WTC11 (cell line): ENCODE results near the gene IZUMO4. TPM values are rescaled to one million over a fixed set of nuclear protein-coding genes. Genes with fewer than 3 reads are reported as not detected.
"Not testable (repeated sequence)": the region's sequence is repeated elsewhere in the genome, so short reads cannot be mapped to it uniquely, and the experiment has no call there.

Experiments
- ATAC-seq: fragments of 200-7000 bp; cut with Tn5 transposase; 2 replicates; pipeline ENCODE4 v1.10.0; 2021; ENCODE audit warnings: mild to moderate bottlenecking, moderate library complexity
- CTCF ChIA-PET: fragments of 300-600 bp; sonication (Branson Sonifier 250); formaldehyde crosslinking; loops from one replicate; lab custom pipeline; 2021; ENCODE audit warnings: antibody characterized with exemption; lab: Charles Lee
- POLR2A ChIA-PET: fragments of 350-600 bp; sonication (Branson Sonifier 250); formaldehyde crosslinking; loops from one replicate; lab custom pipeline; 2021; ENCODE audit warnings: antibody characterized with exemption; lab: Charles Lee
- DNase-seq: peaks from one replicate; pipeline ENCODE4 v3.0.0; 2021; ENCODE audit warnings: low spot score
- H3K27ac Mint-ChIP-seq: 2 replicates; pipeline ENCODE4 v1.8.0; 2021; ENCODE audit warnings: mixed read lengths
- H3K27me3 Mint-ChIP-seq: 2 replicates; pipeline ENCODE4 v1.8.0; 2021; ENCODE audit warnings: low read depth, mild to moderate bottlenecking, moderate library complexity, mixed read lengths
- H3K36me3 Mint-ChIP-seq: 2 replicates; pipeline ENCODE4 v1.8.0; 2021; ENCODE audit warnings: mixed read lengths
- H3K4me1 Mint-ChIP-seq: 2 replicates; pipeline ENCODE4 v1.8.0; 2022; ENCODE audit warnings: mixed read lengths
- H3K4me3 Mint-ChIP-seq: 2 replicates; pipeline ENCODE4 v1.8.0; 2021; ENCODE audit warnings: mild to moderate bottlenecking, moderate library complexity, mixed read lengths
- H3K9me3 Mint-ChIP-seq: 2 replicates; pipeline ENCODE4 v1.8.0; 2021; ENCODE audit warnings: mixed read lengths
- AR ChIP-seq: fragments of 250-450 bp; sonication (Bioruptor Pico); IDR thresholded peaks from 2 replicates; pipeline ENCODE4 v1.9.0; 2021; ENCODE audit warnings: mild to moderate bottlenecking
- ARID4B ChIP-seq: sonication (generic); formaldehyde crosslinking; IDR thresholded peaks from 2 replicates; pipeline ENCODE4 v1.8.0; 2023; ENCODE audit warnings: missing genetic modification reagents, mild to moderate bottlenecking, borderline replicate concordance
- ATF6 ChIP-seq: sonication (generic); formaldehyde crosslinking; IDR thresholded peaks from 2 replicates; pipeline ENCODE4 v1.8.1; 2023; ENCODE audit warnings: mild to moderate bottlenecking, missing genetic modification reagents
- E2F4 ChIP-seq: sonication (generic); formaldehyde crosslinking; IDR thresholded peaks from 2 replicates; pipeline ENCODE4 v1.8.1; 2022; ENCODE audit warnings: low read depth, mild to moderate bottlenecking, moderate library complexity, missing genetic modification reagents, borderline replicate concordance
- MLX ChIP-seq: sonication (generic); formaldehyde crosslinking; IDR thresholded peaks from 2 replicates; pipeline ENCODE4 v1.8.1; 2023; ENCODE audit warnings: mild to moderate bottlenecking, missing genetic modification reagents, moderate library complexity
- NFYB ChIP-seq: sonication (generic); formaldehyde crosslinking; conservative IDR thresholded peaks from 2 replicates; pipeline ENCODE4 v1.8.0; 2022; ENCODE audit warnings: low read depth, missing genetic modification reagents
- PREB ChIP-seq: sonication (generic); formaldehyde crosslinking; IDR thresholded peaks from 2 replicates; pipeline ENCODE4 v1.8.1; 2022; ENCODE audit warnings: mild to moderate bottlenecking, missing genetic modification reagents, moderate library complexity, borderline replicate concordance
- RELA ChIP-seq: sonication (generic); formaldehyde crosslinking; IDR thresholded peaks from 2 replicates; pipeline ENCODE4 v1.8.1; 2022; ENCODE audit warnings: missing genetic modification reagents, mild to moderate bottlenecking, borderline replicate concordance
- ZBTB43 ChIP-seq: sonication (generic); formaldehyde crosslinking; IDR thresholded peaks from 2 replicates; pipeline ENCODE4 v1.8.1; 2023; ENCODE audit warnings: mild to moderate bottlenecking, missing genetic modification reagents
- ZNF263 ChIP-seq: sonication (generic); formaldehyde crosslinking; IDR thresholded peaks from 2 replicates; pipeline ENCODE4 v1.8.1; 2022; ENCODE audit warnings: low read depth, mild to moderate bottlenecking, moderate library complexity, missing genetic modification reagents
- ZNF317 ChIP-seq: sonication (generic); formaldehyde crosslinking; IDR thresholded peaks from 2 replicates; pipeline ENCODE4 v1.8.1; 2023; ENCODE audit warnings: low read depth, mild to moderate bottlenecking, moderate library complexity, missing genetic modification reagents, borderline replicate concordance
- ZSCAN18 ChIP-seq: fragments of 250-450 bp; sonication (Bioruptor Pico); IDR thresholded peaks from 2 replicates; pipeline ENCODE4 v2.1.2; 2022; ENCODE audit warnings: mild to moderate bottlenecking, moderate library complexity
- total RNA-seq: library from RNA; stranded (reverse); gene quantifications from 3 replicates; pipeline ENCODE4 v1.2.3, GENCODE V29; 2021

The IZUMO4 gene
- total RNA-seq, 1 experiment from 2014 or later, result 1.9 TPM

- Mint-ChIP-seq H3K9me3 (no peaks in the 10 kb centered on the region), H3K36me3 (peaks cover 37% of the 10 kb centered on the region), H3K4me1 (no peaks in the 10 kb centered on the region), H3K27ac (no peak overlapping the region), H3K4me3 (no peak overlapping the region), H3K27me3 (no peaks in the 10 kb centered on the region)
- POLR2A ChIA-PET, result no interaction called here
- no peak for ATAC-seq
- no peak for DNase-seq
- CTCF ChIA-PET, result no interaction called here
- TF ChIP-seq MLX (CRISPR knock-in tag), result no peak
- TF ChIP-seq PREB (CRISPR knock-in tag), result no peak
- TF ChIP-seq E2F4 (CRISPR knock-in tag), result no peak
- no peak for TF ChIP-seq ZBTB43 (CRISPR knock-in tag)
- no peak for TF ChIP-seq NFYB
These were observed 31.0 kb downstream of the IZUMO4 start for GRCh38 chr19:2127758-2128157.

GRCh38 chr19:2128252-2128651, 31.5 kb downstream of the IZUMO4 start:
- H3K27ac Mint-ChIP-seq, H3K4me1 Mint-ChIP-seq, H3K27me3 Mint-ChIP-seq, H3K9me3 Mint-ChIP-seq, H3K4me3 Mint-ChIP-seq, CTCF ChIA-PET, ATAC-seq, POLR2A ChIA-PET, DNase-seq: not testable (repeated sequence)
- H3K36me3 Mint-ChIP-seq, result peaks cover 40% of the 10 kb centered on the region

- ChIA-PET POLR2A (no interaction called here), CTCF (interaction anchor here (0.6 kb wide), 1 partner anchor 265 kb away, joined by 4 read pairs; no protein-coding TSS in a partner anchor)
- no peak for ATAC-seq
- H3K4me3 Mint-ChIP-seq, result no peak overlapping the region
- no peak for DNase-seq
- H3K4me1 Mint-ChIP-seq, result no peaks in the 10 kb centered on the region
- H3K27me3 Mint-ChIP-seq, result no peaks in the 10 kb centered on the region
- no peak for TF ChIP-seq E2F4 (CRISPR knock-in tag)
- TF ChIP-seq RELA (CRISPR knock-in tag), result no peak
- TF ChIP-seq ZNF317 (CRISPR knock-in tag), result no peak
- no peak for TF ChIP-seq ZNF263 (CRISPR knock-in tag)
- TF ChIP-seq ZSCAN18 (CRISPR knock-in tag), result no peak
- no peak for TF ChIP-seq AR (CRISPR knock-in tag)
- no peak for TF ChIP-seq ARID4B (CRISPR knock-in tag)
- no peak for TF ChIP-seq NFYB
- no peak for TF ChIP-seq ATF6
- H3K9me3 Mint-ChIP-seq, result no peaks in the 10 kb centered on the region
- H3K36me3 Mint-ChIP-seq, result peaks cover 40% of the 10 kb centered on the region
- no peak overlapping the region for H3K27ac Mint-ChIP-seq
These were observed 32.3 kb downstream of the IZUMO4 start for GRCh38 chr19:2129022-2129421.
